Activated CD8-positive, alpha-beta T cell treated with anti-CD3 and anti-CD28 coated beads for 36 hours (primary cell): ENCODE measurements around the gene IRAK3. TPM values are rescaled to one million over a fixed set of nuclear protein-coding genes. Genes with fewer than 3 reads are reported as not detected.

Source experiments
- ATAC-seq: fragments of 200-7000 bp; cut with Tn5 transposase; one replicate; pipeline ENCODE4 v1.10.0; 2021; ENCODE audit warnings: mild to moderate bottlenecking, moderate library complexity
- CTCF ChIA-PET: fragments of 350-600 bp; sonication (Branson Sonifier 250); formaldehyde crosslinking; loops from one replicate; lab custom pipeline; 2021; ENCODE audit warnings: antibody characterized with exemption; lab: Charles Lee
- POLR2A ChIA-PET: fragments of 350-600 bp; sonication (Branson Sonifier 250); formaldehyde crosslinking; loops from one replicate; lab custom pipeline; 2021; ENCODE audit warnings: antibody characterized with exemption; lab: Charles Lee
- DNase-seq: peaks from one replicate; pipeline ENCODE4 v3.0.0-alpha.2; 2020
- H3K27ac Mint-ChIP-seq: one replicate; pipeline ENCODE4 v1.8.0; 2021; ENCODE audit warnings: mild to moderate bottlenecking, mixed read lengths
- H3K27me3 Mint-ChIP-seq: one replicate; pipeline ENCODE4 v1.8.0; 2021; ENCODE audit warnings: mixed read lengths
- H3K36me3 Mint-ChIP-seq: one replicate; pipeline ENCODE4 v1.8.0; 2021; ENCODE audit warnings: low read depth, mixed read lengths
- H3K4me1 Mint-ChIP-seq: one replicate; pipeline ENCODE4 v1.8.0; 2021; ENCODE audit warnings: low read depth, mixed read lengths
- H3K4me3 Mint-ChIP-seq: one replicate; pipeline ENCODE4 v1.8.0; 2021; ENCODE audit warnings: mild to moderate bottlenecking, moderate library complexity, mixed read lengths
- H3K9me3 Mint-ChIP-seq: one replicate; pipeline ENCODE4 v1.8.0; 2021; ENCODE audit warnings: mixed read lengths
- intact Hi-C: fragments of 100-400 bp; cut with micrococcal nuclease; formaldehyde crosslinking; loops from one replicate; pipeline ENCODE4 v1.10.0; 2022
- total RNA-seq, 2 experiments: library from RNA; stranded (reverse); gene quantifications; one replicate each; pipeline ENCODE4 v1.2.3, GENCODE V29; 2021
- TF ChIP-seq, protein P1 (sequence below): fragments of 200-600 bp; IDR thresholded peaks from one replicate; pipeline ENCODE4 v1.8.0; 2022; ENCODE audit warnings: antibody characterized with exemption, mild to moderate bottlenecking

The IRAK3 gene
- total RNA-seq, 2 experiments from 2014 or later, result 0.31 to 0.34 TPM

DNA sequence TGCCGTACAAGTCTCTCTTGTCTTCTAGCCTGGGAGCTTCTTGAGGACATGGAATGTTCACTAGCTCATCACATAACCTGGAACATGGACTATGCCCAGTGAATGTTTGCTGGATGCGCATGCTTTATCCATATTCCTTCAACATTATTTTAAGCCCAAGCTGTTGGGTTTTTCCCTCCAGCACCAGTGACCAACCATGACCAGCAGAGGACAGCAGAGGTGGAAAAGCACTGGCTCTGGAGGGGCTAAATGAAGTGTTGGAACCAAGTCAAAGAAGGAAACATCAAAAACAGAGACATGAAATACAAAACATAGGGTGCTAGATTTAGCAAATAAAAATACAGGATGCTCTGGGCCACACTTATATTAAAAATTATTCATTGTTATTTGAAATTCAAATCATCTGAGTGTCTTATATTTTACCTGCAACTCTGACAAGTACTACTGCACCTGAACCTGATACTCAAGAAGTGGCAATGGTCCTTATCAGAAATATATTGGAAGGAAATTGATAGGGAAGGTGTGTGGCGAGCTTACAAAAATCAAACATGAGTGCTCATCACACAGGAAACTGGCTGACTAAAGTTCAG, 90.2 kb downstream of the IRAK3 start:
- H3K36me3 Mint-ChIP-seq, result peaks cover 4% of the 10 kb centered on the region
- peak; percentile 51 for DNase-seq
- H3K9me3 Mint-ChIP-seq, result peaks cover 7% of the 10 kb centered on the region
- CTCF ChIA-PET, result interaction anchor here (0.6 to 2.9 kb wide), 15 partner anchors 9 to 430 kb away, joined by 3 to 15 read pairs (median 3); no protein-coding TSS in a partner anchor
- no peak overlapping the region for H3K4me3 Mint-ChIP-seq
- TF ChIP-seq, protein P1, sequence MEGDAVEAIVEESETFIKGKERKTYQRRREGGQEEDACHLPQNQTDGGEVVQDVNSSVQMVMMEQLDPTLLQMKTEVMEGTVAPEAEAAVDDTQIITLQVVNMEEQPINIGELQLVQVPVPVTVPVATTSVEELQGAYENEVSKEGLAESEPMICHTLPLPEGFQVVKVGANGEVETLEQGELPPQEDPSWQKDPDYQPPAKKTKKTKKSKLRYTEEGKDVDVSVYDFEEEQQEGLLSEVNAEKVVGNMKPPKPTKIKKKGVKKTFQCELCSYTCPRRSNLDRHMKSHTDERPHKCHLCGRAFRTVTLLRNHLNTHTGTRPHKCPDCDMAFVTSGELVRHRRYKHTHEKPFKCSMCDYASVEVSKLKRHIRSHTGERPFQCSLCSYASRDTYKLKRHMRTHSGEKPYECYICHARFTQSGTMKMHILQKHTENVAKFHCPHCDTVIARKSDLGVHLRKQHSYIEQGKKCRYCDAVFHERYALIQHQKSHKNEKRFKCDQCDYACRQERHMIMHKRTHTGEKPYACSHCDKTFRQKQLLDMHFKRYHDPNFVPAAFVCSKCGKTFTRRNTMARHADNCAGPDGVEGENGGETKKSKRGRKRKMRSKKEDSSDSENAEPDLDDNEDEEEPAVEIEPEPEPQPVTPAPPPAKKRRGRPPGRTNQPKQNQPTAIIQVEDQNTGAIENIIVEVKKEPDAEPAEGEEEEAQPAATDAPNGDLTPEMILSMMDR, result peak; percentile 57
- ATAC-seq, result peak; percentile 68
- no peak overlapping the region for H3K27ac Mint-ChIP-seq
- POLR2A ChIA-PET, result interaction anchor here (1.1 to 1.4 kb wide), 3 partner anchors 10 to 42 kb away, joined by 3 to 6 read pairs (median 3); no protein-coding TSS in a partner anchor
- H3K27me3 Mint-ChIP-seq, result no peaks in the 10 kb centered on the region
- H3K4me1 Mint-ChIP-seq, result peaks cover 29% of the 10 kb centered on the region
- intact Hi-C loops, result no loop called here

DNA sequence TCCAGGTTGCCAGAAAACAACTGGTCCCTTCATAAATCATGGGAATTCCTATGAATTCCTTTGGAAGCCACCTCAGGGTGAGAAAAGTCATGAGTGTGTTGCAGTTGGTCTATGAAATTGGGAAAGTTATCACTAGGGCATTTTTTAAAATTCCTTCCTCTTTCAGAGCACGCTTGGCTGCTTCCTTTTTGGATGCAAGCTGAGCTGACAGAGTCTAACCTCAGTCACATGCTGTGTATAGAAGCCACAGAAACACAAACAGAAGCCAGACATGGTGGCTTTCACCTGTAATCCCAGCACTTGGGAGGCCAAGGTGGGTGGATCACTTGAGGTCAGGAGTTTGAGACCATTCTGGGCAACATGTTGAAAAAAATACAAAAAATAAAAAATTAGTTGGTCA, 91.5 kb downstream of the IRAK3 start:
- H3K36me3 Mint-ChIP-seq, result peaks cover 4% of the 10 kb centered on the region
- no peak overlapping the region for H3K27ac Mint-ChIP-seq
- CTCF ChIA-PET, result interaction anchor here (1.5 to 2.4 kb wide), 2 partner anchors 11 to 118 kb away, joined by 5 to 6 read pairs; no protein-coding TSS in a partner anchor
- intact Hi-C loops, result no loop called here
- H3K4me1 Mint-ChIP-seq, result peaks cover 29% of the 10 kb centered on the region
- ATAC-seq (no peak), DNase-seq (no peak)
- POLR2A ChIA-PET, result interaction anchor here (0.8 kb wide), 1 partner anchor 542 kb away, joined by 3 read pairs; no protein-coding TSS in a partner anchor
- TF ChIP-seq, protein P1, result no peak
- H3K9me3 Mint-ChIP-seq, result peaks cover 7% of the 10 kb centered on the region
- no peak overlapping the region for H3K4me3 Mint-ChIP-seq
- no peaks in the 10 kb centered on the region for H3K27me3 Mint-ChIP-seq

DNA sequence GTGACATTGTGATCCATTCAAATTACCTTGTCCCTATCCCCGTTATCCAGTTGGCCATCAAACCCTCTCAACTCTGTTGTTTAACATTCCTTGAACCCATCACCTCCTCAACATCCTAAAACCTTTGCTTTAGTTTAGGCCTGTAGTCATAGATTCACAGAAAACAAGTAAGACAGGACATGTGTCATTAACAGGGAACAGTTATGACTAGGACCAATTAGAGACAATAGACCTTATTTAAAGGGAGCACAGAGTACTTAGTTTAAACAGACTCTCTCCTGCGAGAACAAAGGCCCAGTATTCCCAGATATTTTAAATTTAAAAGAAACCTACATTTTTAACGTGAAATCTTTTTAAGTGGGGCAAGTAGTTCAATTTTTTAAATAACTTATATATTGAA, 93.2 kb downstream of the IRAK3 start:
- TF ChIP-seq, protein P1, result no peak
- Mint-ChIP-seq H3K4me3 (no peak overlapping the region), H3K9me3 (peaks cover 7% of the 10 kb centered on the region), H3K27me3 (no peaks in the 10 kb centered on the region), H3K36me3 (peaks cover 9% of the 10 kb centered on the region), H3K4me1 (peaks cover 33% of the 10 kb centered on the region), H3K27ac (no peak overlapping the region)
- no peak for DNase-seq
- intact Hi-C loops, result no loop called here
- POLR2A ChIA-PET, result interaction anchor here (2.5 kb wide), 1 partner anchor 21 kb away, joined by 10 read pairs; no protein-coding TSS in a partner anchor
- CTCF ChIA-PET, result interaction anchor here (1.6 to 2.4 kb wide), 2 partner anchors 12 to 126 kb away, joined by 6 read pairs; no protein-coding TSS in a partner anchor
- no peak for ATAC-seq

DNA sequence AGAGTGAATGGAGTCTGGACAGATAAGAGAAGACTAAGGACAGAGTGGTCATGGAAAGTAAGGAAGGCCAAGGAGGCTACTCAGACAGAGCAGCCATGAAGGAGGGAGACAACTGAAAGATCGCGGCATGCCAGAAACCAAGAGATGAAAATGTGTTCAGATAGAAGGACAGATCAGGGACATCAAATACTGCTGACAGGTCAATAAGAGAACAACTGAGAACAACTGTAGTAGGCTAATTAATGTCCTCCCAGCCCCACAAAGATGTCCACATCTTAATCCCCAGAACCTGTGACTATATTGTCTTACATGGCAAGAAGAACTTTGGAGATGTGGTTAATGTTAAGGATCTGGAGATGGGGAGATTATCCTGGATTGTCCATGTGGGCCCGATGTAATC, 98.3 kb downstream of the IRAK3 start:
- intact Hi-C loops, result no loop called here
- TF ChIP-seq, protein P1, result no peak
- peak overlapping the region; percentile 44 for H3K27ac Mint-ChIP-seq
- peaks cover 9% of the 10 kb centered on the region for H3K36me3 Mint-ChIP-seq
- no peaks in the 10 kb centered on the region for H3K9me3 Mint-ChIP-seq
- peaks cover 60% of the 10 kb centered on the region for H3K4me1 Mint-ChIP-seq
- DNase-seq, result no peak
- CTCF ChIA-PET, result no interaction called here
- no peaks in the 10 kb centered on the region for H3K27me3 Mint-ChIP-seq
- POLR2A ChIA-PET, result no interaction called here
- ATAC-seq, result no peak
- no peak overlapping the region for H3K4me3 Mint-ChIP-seq

DNA sequence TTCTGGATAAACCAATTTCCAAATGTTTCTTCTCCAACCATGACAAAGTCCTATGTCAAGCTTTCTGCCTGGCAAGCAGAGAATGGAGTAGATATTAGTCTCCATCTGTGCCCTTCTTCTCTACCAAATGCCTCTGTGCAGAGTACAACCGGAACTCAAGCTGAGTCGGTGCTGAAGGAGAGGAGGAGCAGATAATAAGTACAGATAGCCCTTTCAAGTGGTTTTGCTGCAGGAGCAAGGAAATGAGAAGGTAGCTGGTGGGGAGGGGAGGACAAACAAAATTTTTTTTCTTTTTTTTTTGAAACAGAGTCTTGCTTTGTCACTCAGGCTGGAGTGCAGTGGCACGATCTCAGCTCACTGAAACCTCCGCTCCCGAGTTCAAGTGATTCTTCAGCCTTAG, 99.1 kb downstream of the IRAK3 start:
- Mint-ChIP-seq H3K27ac (peak overlapping the region; percentile 44), H3K4me3 (peak overlapping the region; percentile 9), H3K9me3 (no peaks in the 10 kb centered on the region), H3K4me1 (peaks cover 60% of the 10 kb centered on the region), H3K36me3 (peaks cover 9% of the 10 kb centered on the region), H3K27me3 (no peaks in the 10 kb centered on the region)
- DNase-seq (peak; percentile 59), ATAC-seq (peak; percentile 92)
- CTCF ChIA-PET, result interaction anchor here (0.6 to 1.5 kb wide), 3 partner anchors 9 to 17 kb away, joined by 3 to 6 read pairs (median 5); partner anchors contain the start of gene HELB
- intact Hi-C loops, result no loop called here
- TF ChIP-seq, protein P1, result no peak
- POLR2A ChIA-PET, result interaction anchor here (1.0 kb wide), 1 partner anchor 14 kb away, joined by 10 read pairs; the partner anchor contains the start of gene HELB
